Chondrocyte (in vitro differentiated cells): ENCODE measurements around the gene SMS. TPM values are rescaled to one million over a fixed set of nuclear protein-coding genes. Genes with fewer than 3 reads are reported as not detected.
A peak's percentile ranks its signal among the peaks of the same experiment; 100 is the strongest.

ENCODE experiments used
- DNase-seq: peaks from one replicate; pipeline ENCODE4 v3.0.0; 2021; ENCODE audit warnings: mixed read lengths, low spot score
- H3K27ac Mint-ChIP-seq: one replicate; pipeline ENCODE4 v1.8.0; 2021; ENCODE audit warnings: mild to moderate bottlenecking, moderate library complexity, mixed read lengths; ENCODE audit not compliant: unreplicated experiment
- H3K27me3 Mint-ChIP-seq: 2 replicates; pipeline ENCODE4 v1.8.0; 2021; ENCODE audit warnings: low read depth, mixed read lengths
- H3K36me3 Mint-ChIP-seq: 2 replicates; pipeline ENCODE4 v1.8.0; 2021; ENCODE audit warnings: low read depth, mixed read lengths
- H3K4me1 Mint-ChIP-seq: 2 replicates; pipeline ENCODE4 v1.8.0; 2021; ENCODE audit warnings: low read depth, mild to moderate bottlenecking, mixed read lengths
- H3K4me3 Mint-ChIP-seq: one replicate; pipeline ENCODE4 v1.8.0; 2021; ENCODE audit warnings: mild to moderate bottlenecking, moderate library complexity, mixed read lengths; ENCODE audit not compliant: unreplicated experiment
- H3K9me3 Mint-ChIP-seq: 2 replicates; pipeline ENCODE4 v1.8.0; 2021; ENCODE audit warnings: low read depth, mixed read lengths
- total RNA-seq: library from RNA; stranded (reverse); gene quantifications from 3 replicates; pipeline ENCODE4 v1.2.1, GENCODE V29; 2021
- TF ChIP-seq, protein P1 (sequence below): fragments of 200-600 bp; sonication (generic); IDR thresholded peaks from 2 replicates; pipeline ENCODE4 v1.5.0; 2021; ENCODE audit warnings: antibody characterized with exemption, mild to moderate bottlenecking, moderate library complexity

The SMS gene
- total RNA-seq, 1 donor from 2014 or later = 131 TPM

DNA sequence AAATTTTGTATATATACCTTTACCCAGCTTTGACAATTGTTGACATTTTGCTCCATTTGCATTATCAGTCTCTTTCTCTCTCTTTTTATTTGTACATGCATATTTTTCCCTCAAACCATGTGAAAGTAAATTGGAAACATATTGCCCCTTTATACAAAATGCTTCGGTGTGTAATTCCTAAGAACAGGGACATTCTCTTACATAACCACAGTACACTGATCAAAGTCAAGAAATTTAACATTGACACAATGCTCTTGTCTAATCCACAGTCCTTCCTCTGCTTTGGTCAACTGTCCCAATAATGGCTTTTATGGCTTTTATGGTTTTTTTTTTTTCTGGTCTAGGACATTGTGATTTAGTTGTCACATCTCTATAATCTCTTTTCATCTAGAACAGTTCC, 9.5 kb upstream of the SMS start:
- DNase-seq = no peak
- no peak overlapping the region for H3K4me3 Mint-ChIP-seq
- H3K27ac Mint-ChIP-seq = peak overlapping the region; percentile 79
- H3K27me3 Mint-ChIP-seq = no peaks in the 10 kb centered on the region
- no peaks in the 10 kb centered on the region for H3K36me3 Mint-ChIP-seq
- TF ChIP-seq, protein P1, sequence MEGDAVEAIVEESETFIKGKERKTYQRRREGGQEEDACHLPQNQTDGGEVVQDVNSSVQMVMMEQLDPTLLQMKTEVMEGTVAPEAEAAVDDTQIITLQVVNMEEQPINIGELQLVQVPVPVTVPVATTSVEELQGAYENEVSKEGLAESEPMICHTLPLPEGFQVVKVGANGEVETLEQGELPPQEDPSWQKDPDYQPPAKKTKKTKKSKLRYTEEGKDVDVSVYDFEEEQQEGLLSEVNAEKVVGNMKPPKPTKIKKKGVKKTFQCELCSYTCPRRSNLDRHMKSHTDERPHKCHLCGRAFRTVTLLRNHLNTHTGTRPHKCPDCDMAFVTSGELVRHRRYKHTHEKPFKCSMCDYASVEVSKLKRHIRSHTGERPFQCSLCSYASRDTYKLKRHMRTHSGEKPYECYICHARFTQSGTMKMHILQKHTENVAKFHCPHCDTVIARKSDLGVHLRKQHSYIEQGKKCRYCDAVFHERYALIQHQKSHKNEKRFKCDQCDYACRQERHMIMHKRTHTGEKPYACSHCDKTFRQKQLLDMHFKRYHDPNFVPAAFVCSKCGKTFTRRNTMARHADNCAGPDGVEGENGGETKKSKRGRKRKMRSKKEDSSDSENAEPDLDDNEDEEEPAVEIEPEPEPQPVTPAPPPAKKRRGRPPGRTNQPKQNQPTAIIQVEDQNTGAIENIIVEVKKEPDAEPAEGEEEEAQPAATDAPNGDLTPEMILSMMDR = no peak
- no peaks in the 10 kb centered on the region for H3K9me3 Mint-ChIP-seq
- H3K4me1 Mint-ChIP-seq = peaks cover 49% of the 10 kb centered on the region

DNA sequence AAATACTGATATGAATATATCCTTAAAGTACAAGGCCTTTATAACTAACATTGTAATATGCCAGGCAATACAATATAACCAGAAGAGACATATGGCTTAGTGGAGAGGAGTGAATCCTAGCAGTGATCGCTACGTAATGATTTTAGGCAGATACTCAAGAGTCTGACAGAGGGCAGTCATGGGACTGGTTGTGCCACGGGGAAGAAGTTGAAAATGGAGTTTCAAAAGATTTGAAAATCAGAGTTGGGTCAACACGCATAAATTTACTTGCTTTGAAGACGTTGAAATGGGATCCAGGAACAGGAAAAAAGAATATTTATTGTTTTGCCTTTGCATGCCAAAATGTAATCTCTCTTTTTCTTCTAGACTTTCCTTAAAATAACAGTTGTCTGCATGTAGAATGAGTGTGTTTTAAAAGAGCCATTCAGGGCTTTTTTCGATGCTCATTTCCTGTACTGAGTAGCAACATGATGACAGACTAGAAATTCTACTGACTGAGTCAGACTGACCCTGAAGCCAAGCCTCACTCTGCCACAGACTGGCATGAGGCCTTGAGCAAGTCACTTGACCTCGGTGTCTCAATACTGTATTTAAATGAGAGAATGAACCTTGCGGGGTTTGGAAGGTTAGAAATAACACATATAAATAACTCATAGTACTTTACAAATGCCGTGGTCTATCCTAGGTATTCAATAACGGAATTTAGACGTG, 8.1 kb upstream of the SMS start:
- no peak for DNase-seq
- TF ChIP-seq, protein P1 = peak; percentile 68
- no peaks in the 10 kb centered on the region for H3K36me3 Mint-ChIP-seq
- peak overlapping the region; percentile 30 for H3K4me3 Mint-ChIP-seq
- H3K27me3 Mint-ChIP-seq = no peaks in the 10 kb centered on the region
- peak overlapping the region; percentile 98 for H3K27ac Mint-ChIP-seq
- H3K9me3 Mint-ChIP-seq = no peaks in the 10 kb centered on the region
- H3K4me1 Mint-ChIP-seq = peaks cover 34% of the 10 kb centered on the region

DNA sequence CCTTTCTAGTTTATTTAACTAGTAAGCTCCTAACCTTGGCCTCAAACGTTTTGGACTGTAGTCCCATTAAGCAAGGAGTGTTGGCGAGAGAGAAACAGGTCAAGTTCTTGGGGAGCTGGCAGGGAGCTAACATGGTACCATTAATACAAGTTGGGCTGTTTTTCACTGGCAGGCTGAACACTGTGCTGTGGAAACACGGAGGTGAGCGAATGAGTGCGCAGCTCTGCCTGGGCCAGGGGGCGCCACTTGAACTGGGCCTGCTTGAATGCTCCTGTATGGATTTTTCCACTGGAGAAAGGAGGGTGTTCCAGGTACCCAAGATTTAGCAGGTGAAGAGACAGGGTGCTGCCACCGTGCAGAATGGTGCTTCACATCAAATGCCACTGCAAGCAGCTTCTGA, 7.4 kb upstream of the SMS start:
- TF ChIP-seq, protein P1 = peak; percentile 23
- peak overlapping the region; percentile 98 for H3K27ac Mint-ChIP-seq
- H3K4me3 Mint-ChIP-seq = no peak overlapping the region
- no peak for DNase-seq
- H3K9me3 Mint-ChIP-seq = no peaks in the 10 kb centered on the region
- H3K27me3 Mint-ChIP-seq = no peaks in the 10 kb centered on the region
- peaks cover 31% of the 10 kb centered on the region for H3K4me1 Mint-ChIP-seq
- H3K36me3 Mint-ChIP-seq = no peaks in the 10 kb centered on the region

DNA sequence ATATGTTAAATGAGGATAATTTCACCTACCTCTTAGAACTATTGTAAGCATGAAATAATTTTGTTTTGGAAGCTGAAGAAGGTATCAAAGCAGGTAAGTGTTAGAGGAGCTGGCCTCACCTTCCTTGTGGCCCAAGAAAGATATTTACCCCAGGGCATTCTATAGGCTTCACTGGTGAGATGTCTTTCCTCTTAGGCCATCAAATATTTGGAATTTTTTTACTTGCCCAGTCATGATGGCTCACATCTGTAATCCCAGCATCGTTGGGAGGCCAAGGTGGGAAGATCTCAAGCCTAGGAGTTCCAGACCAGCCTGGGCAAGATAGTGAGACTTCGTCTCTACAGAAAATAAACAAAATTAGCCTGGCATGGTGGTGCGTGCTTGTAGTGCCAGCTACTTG, 6.1 kb upstream of the SMS start:
- Mint-ChIP-seq H3K4me1 (peaks cover 27% of the 10 kb centered on the region), H3K4me3 (no peak overlapping the region), H3K27me3 (no peaks in the 10 kb centered on the region), H3K9me3 (no peaks in the 10 kb centered on the region), H3K36me3 (no peaks in the 10 kb centered on the region), H3K27ac (no peak overlapping the region)
- no peak for DNase-seq
- TF ChIP-seq, protein P1 = no peak

DNA sequence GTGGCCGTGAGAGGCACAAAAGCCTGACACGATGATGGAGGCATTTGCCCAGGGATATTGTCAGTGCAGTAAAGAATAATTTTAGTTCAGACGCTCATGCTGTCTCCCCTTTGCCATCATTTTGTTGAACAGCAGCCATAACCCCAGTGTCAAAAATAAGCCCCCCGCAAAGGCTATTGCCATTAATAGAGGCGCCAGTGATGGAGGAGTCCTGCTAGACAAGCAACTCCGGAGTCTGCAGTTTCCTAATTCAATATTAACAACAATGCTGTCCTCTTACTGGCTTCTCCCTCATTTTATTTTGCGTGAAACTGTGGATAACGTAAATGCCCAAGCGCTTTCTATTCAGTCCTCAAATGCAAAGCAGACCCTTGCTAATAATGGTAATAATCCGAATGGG, 603 bp upstream of the SMS start:
- Mint-ChIP-seq H3K27ac (peak overlapping the region; percentile 82), H3K4me3 (peak overlapping the region; percentile 72), H3K9me3 (no peaks in the 10 kb centered on the region), H3K27me3 (no peaks in the 10 kb centered on the region), H3K4me1 (peaks cover 35% of the 10 kb centered on the region), H3K36me3 (no peaks in the 10 kb centered on the region)
- no peak for DNase-seq
- TF ChIP-seq, protein P1 = no peak
